Cardiac fibroblast (primary cell): ENCODE data around the gene IFNL2.
"Not testable (repeated sequence)": the region's sequence is repeated elsewhere in the genome, so short reads cannot be mapped to it uniquely, and the experiment has no call there.

Experiments used
- DNase-seq, 2 donors: peaks; one replicate each; pipeline versions ENCODE4 v3.0.0 to v3.0.0-alpha.2; 2010; ENCODE audit warnings: low read depth in 2 of 2
- H3K4me3 ChIP-seq, 2 donors: replicated peaks in 1 of 2; 1 replicate in 1 of 2; 2 replicates in 1 of 2; pipeline ENCODE4 v1.5.1; 2011; ENCODE audit warnings: low read depth in 2 of 2, low read length in 2 of 2, mild to moderate bottlenecking in 2 of 2, moderate library complexity in 1 of 2
- CTCF ChIP-seq: IDR thresholded peaks from one replicate; pipeline ENCODE4 v1.5.1; 2011; ENCODE audit warnings: low read depth, mild to moderate bottlenecking, low read length, inconsistent platforms

The IFNL2 gene

GRCh38 chr19:39268085-39268484 lies at the start of gene IFNL2:
Gene IFNL2 (plus strand): TSS chr19:39268396. CDS start chr19:39268569, 173 bp downstream.
- not testable (repeated sequence) for H3K4me3 ChIP-seq, DNase-seq

- not testable (repeated sequence) for DNase-seq, H3K4me3 ChIP-seq
These were observed 49.1 kb upstream of the IFNL2 start for GRCh38 chr19:39219108-39219507.

GRCh38 chr19:39223703-39224279 lies 44.4 kb upstream of the IFNL2 start:
- TF ChIP-seq CTCF, result no peak
- no peak overlapping the region for H3K4me3 ChIP-seq
- DNase-seq, result peak; percentile 36 to 38

GRCh38 chr19:39224910-39225309 lies 43.3 kb upstream of the IFNL2 start:
- no peak for TF ChIP-seq CTCF
- H3K4me3 ChIP-seq, result no peak overlapping the region
- DNase-seq, result no peak

GRCh38 chr19:39230096-39230764 lies 38.0 kb upstream of the IFNL2 start:
- no peak overlapping the region for H3K4me3 ChIP-seq
- DNase-seq, result no peak
- TF ChIP-seq CTCF, result no peak

GRCh38 chr19:39232708-39233107 lies 35.5 kb upstream of the IFNL2 start:
- TF ChIP-seq CTCF, result no peak
- H3K4me3 ChIP-seq, result no peak overlapping the region
- DNase-seq, result no peak

GRCh38 chr19:39236527-39236926 lies 31.7 kb upstream of the IFNL2 start:
- no peak overlapping the region for H3K4me3 ChIP-seq
- TF ChIP-seq CTCF, result no peak
- DNase-seq, result no peak
